Fibroblast of lung (primary cell): ENCODE measurements around the gene DMRTC1B.
"Not testable (repeated sequence)": the region's sequence is repeated elsewhere in the genome, so short reads cannot be mapped to it uniquely, and the experiment has no call there.

ENCODE experiments used
- EZH2 ChIP-seq: IDR thresholded peaks from 2 replicates; pipeline ENCODE4 v1.5.1; 2012; ENCODE audit warnings: low read length, control low read depth, mild to moderate bottlenecking; ENCODE audit errors: missing control alignments
- TF ChIP-seq, protein P1 (sequence below), 2 donors: IDR thresholded peaks in 1 of 2; conservative IDR thresholded peaks in 1 of 2; 1 replicate in 1 of 2; 2 replicates in 1 of 2; pipeline ENCODE4 v1.5.1; 2011 to 2012; ENCODE audit warnings: low read length in 2 of 2, control low read depth in 1 of 2, inconsistent platforms in 1 of 2, low read depth in 1 of 2, mild to moderate bottlenecking in 1 of 2

DNA sequence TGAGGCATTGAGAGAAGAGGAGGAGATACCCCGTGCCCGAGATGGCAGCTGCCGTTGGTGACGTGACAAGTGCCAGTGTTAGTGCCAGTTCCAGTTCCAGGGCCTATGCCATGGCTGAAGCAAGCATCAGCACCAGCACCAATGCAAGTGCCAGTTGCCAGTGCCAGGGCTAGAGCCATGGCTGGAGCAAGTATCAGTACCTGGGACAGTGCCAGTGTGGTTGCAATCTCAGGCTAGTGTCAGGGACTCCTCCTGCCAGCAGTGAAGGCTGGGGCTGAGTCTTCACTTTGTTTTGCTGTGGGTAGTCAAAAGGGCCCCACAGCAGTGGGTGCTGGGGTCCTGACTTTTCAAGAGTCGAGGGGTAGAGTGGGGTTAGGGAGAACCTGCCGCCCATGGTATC is 1.5 kb downstream of the DMRTC1B start:
- TF ChIP-seq, protein P1, sequence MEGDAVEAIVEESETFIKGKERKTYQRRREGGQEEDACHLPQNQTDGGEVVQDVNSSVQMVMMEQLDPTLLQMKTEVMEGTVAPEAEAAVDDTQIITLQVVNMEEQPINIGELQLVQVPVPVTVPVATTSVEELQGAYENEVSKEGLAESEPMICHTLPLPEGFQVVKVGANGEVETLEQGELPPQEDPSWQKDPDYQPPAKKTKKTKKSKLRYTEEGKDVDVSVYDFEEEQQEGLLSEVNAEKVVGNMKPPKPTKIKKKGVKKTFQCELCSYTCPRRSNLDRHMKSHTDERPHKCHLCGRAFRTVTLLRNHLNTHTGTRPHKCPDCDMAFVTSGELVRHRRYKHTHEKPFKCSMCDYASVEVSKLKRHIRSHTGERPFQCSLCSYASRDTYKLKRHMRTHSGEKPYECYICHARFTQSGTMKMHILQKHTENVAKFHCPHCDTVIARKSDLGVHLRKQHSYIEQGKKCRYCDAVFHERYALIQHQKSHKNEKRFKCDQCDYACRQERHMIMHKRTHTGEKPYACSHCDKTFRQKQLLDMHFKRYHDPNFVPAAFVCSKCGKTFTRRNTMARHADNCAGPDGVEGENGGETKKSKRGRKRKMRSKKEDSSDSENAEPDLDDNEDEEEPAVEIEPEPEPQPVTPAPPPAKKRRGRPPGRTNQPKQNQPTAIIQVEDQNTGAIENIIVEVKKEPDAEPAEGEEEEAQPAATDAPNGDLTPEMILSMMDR (conservative IDR thresholded peaks at IDR 0.05 in 1 of 2, IDR thresholded peaks at IDR 0.05 in 1 of 2; ENCODE audit: low read depth in 1 of 2, low read length in 2 of 2), result not testable (repeated sequence)
- not testable (repeated sequence) for TF ChIP-seq EZH2
